GM18868 (cell line): Measurements from ENCODE around the gene CDKAL1.
"Not testable (repeated sequence)": the region's sequence is repeated elsewhere in the genome, so short reads cannot be mapped to it uniquely, and the experiment has no call there.

Source experiments
- ATAC-seq: cut with Tn5 transposase; IDR thresholded peaks from one replicate; pipeline ENCODE4 v1.9.1; 2021; ENCODE audit warnings: mild to moderate bottlenecking, moderate library complexity; ENCODE audit not compliant: unreplicated experiment

The CDKAL1 gene

DNA sequence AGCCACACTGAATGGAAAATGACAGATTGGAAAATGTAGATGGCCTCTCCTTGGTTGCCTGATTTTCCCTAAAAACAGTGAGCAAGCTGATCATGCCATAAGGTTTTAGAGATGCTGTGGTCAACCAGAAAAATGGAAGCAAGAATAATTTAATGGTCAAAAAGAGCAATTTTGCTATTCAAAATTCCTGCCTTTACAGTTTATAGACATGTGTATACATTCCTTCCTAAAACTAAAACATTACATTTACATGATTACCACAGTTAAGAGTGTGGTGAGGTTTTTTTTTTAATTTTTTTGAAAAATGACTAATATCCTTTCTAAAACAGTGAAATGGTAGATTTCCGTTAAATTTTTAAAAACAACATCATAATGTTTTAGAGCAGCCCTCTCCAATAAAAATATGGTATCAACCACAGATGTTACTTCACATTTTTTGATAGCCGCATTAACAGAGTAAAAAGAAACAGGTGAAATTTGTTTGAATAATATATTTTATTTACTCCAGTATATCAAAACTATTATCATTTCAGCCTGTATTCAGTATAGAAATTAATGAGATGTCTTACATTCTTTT is 652.3 kb downstream of the CDKAL1 start:
- ATAC-seq, result no peak

DNA sequence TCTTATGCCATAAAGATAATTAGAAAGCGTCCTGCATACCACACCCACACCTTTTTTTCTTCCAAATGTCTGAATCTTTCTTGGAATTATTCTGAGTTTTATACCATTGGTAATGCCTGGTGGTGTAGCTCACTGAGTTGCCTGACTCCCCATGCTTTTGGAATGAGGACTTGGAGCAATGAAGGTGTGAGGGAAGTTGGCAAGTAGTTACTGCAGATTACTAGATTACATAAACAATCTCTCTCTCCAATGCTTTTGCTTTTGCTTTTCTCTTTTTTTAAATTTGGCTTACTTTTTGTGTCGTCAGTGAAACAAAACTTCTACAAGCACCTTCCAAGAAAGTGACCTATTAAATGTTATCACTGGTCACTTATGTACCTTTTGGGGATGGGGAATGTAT is 653.2 kb downstream of the CDKAL1 start:
- ATAC-seq, result no peak

DNA sequence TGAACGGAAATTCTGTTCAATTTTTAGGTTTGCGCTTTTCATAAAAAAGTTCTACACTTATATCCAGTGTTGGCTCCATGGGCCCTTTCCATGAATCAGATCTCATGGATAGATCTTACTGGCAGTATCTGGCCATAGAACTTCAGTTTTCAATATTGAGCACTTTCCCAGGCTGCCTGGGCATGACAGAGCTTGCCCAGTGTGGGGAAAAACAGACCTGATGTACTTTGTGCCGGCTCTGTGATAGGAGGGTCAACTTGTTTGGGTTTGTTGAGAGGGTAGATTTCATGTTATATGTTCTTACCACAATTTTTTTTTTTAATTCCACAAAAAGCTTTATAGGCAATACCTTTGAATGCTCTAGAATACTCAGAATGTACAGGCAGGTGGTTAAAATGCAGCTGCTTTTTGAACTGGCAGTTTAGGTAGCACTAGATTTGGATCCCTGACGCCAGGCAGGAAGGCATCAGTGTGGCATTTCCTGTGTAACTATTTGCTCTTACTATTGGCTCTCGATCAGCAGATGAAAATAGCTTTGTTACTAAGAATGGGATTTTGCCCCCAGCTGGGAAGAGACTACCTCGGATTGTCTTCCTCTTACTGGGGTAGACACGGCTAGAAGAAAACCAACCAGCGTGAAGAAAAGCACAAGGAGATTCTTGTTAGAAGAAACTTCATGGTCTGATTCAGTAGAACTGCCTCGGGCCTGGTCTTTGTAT is 654.4 kb downstream of the CDKAL1 start:
- peak; percentile 58 for ATAC-seq

DNA sequence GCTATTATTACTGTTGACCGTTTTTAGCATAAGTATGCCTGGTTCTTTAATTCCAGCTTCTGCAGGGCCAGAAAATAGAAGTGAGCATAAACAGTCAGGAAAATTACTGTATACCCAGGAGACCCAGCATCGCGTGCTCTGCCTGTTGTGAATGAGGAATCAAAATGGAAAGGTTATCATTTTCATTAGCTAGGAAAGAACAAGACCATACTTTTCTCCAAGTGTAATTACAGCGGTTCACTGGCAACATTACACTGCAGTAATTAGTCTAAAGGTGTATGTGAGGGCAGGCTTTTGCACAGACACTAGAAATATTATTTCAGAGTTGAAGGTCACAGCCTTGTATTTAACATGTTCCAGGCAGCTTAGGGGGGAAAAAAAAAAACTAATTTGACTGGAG is 655.5 kb downstream of the CDKAL1 start:
- ATAC-seq, result no peak

DNA sequence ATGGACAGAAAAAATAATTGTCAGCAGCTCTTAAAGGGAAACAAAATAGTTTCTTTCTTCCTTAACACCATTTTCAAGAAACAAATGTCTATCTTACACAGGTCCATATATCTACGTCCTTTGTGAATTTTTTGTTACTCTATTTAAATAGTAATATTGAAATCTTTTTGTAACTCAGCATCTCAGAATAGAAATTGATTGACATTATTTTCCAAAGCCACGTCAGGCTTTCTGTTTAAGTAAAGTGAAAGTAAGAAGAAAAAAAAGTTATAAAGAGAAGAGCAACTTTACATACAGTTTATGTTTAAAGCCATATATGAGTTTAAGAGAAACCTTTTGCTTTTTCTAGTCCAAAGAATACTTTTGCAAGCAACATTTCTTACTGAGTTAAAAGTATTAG is 656.4 kb downstream of the CDKAL1 start:
- peak; percentile 34 for ATAC-seq

DNA sequence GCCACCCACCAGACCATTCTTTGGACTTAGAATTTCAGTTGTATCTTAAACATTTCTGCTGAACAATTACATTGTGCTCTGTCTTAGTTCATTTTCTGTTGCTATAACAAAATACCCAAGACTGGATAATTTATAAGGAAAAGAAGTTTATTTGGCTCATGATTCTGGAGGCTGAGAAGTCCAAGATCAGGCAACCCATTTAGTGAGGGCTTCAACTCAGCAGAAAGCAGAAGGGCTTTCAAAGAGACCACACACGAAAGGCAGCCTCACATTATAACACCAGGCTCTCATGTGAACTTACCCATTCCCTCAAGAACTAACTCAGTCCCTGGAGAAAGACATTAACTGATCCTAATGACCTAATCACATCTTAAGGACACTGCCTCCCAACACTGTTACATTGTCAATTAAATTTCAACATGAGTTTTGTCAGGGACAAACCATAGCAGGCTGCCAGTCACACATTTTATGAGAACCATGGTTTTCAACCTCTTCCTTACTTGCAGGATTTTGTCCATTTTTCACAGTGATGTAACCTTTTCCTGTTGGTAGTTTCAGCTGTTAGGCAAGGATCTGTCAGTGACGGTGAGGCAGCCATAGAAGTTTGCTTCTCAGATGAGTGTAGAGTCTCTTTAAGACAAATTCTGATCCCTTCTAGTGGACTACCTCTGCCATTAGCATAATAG is 659.7 kb downstream of the CDKAL1 start:
- no peak for ATAC-seq

DNA sequence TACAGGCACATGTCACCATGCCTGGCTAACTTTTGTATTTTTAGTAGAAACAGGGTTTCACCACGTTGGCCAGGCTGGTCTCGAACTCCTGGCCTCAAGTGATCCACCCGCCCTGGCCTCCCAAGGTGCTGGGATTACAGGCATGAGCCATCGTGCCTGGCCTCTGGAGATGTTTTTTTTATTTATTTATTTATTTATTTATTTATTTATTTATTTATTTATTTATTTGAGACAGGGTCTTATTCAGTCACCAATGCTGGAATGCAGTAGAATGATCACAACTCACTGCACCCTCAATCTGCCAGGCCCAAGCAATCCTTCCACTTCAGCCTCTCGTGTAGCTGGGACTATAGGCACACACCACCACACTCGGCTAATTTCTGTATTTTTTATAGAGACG is 661.0 kb downstream of the CDKAL1 start:
- not testable (repeated sequence) for ATAC-seq

DNA sequence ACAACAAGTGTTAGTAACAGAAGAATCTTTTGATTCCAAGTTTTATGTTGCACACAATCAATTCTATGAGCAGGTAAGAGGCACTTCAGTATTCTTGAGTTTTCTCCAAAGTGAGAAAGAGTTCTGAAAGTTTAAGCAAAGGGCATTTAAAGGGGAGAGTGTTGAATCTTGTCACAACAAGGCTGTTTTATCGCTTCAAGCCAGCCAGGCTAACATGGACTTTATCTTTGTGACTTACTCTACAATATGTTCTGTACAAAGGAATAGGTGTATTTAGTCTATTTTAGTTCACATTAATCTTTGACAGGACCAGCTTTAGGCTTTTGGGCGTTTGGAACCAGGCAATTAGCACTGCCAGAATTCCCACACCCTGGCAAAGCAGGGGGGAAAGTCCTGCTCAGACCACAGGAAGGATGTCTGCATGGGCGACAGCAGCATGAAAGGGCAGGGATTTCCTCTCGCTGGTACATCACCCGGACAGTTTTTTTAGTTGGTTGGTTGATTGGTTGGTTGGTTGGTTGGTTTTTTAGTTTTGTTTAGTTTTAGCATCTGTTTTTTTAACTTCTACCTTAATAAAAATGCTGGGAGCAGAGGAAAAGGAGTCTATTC is 663.9 kb downstream of the CDKAL1 start:
- ATAC-seq, result peak; percentile 58

DNA sequence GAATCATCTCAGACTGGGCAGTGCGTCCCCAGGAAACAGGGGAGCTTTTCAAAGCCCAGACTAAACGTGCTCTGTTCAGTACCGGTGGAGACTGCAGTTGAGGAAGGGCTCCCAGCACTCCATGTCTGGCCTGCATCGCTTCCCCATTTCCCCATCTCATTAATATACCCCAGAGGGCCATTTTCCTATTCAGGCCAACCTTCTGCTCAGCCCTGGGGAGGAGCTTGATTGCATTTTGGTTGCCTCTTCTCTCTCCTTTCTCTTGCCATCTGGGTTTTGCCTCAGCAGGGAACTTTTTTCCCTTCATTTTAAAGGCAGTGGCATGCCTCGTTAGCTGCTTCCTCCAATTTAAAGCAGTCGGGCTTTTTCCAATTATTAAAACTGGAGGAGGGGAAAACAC is 665.0 kb downstream of the CDKAL1 start:
- ATAC-seq, result no peak

DNA sequence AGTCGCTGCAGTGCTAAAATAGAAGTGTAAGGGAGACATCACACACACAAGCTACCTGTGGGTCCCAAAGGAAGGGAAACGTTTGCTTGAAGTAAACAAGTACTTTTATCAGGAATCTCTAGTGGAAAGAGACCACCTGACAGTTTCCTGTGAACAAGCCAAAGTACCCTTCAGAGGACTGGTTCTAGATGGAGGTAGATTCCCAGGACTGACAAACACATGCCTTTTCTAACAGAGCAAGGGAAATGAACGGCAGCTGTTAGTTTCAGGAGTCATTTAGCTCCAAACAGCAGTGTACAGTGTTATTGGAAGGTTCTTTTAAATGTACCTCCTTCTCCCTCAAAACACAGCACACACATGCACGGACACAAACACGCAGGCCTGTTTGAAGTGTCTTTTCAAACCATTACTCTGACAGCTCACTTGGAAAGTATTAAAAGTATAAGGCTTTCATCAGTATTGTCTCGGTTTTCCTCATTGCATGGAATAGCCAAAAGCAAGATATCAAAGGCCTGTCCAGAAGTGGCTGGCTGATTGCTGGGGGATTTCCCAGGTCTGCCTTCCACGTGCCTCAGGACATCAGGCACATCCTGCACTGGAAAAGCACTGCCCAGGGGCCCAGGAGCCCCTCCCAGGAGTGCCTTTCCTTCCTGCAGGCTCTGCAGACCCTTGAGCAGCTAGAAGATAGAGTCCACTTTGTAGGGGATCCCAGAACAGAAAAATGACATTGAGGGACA is 666.0 kb downstream of the CDKAL1 start:
- no peak for ATAC-seq

DNA sequence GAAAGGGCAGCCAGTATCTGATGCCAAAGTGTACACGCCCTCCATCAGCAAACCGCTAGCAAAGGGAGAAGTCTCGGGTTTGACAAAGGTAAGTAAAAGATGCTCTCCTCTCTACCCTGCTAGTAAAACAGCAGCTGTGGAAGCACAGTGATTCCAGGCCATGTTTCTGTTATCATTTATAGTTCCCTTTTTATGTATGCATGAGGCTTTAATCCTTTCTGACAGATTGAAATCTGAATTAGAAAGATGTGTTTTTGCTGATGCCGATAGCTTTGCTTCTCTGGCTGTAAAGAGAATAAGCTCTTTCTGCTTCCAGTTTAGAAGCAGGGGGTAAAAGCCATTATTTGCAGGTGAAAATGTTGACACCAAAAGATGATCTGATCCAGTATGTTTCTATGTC is 666.9 kb downstream of the CDKAL1 start:
- ATAC-seq, result no peak

DNA sequence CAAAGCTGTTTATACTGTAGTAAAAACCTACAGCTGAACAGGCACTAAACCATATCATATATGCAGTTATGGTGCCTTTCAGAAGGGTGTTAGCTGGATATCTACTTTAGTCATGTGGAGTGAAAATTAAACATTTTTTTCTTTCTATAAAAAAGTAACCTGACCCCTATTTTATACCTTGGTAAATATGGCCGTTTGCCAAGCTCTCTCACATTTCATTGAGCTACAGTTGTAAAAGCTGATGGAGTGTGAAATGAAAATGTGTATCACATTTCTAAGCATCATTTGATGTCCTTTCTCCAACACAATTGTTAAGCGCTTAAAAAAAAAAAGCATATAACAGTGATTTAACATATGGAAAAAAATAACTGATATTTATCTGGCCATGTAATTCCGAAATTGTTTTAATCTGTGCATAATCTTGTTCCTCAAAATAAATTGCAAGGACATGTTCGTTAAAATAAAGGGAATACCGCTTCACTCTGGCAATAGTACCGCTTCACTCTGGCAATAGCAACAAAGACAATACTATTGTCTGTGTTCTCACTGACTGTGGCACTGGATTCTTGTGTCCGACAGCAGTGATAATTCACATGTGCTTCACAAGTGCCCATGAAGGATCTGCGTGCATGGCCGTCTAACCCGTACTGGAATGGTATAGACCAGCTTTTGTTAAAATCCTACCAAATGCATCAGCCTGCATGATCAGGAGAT is 667.5 kb downstream of the CDKAL1 start:
- ATAC-seq, result no peak

DNA sequence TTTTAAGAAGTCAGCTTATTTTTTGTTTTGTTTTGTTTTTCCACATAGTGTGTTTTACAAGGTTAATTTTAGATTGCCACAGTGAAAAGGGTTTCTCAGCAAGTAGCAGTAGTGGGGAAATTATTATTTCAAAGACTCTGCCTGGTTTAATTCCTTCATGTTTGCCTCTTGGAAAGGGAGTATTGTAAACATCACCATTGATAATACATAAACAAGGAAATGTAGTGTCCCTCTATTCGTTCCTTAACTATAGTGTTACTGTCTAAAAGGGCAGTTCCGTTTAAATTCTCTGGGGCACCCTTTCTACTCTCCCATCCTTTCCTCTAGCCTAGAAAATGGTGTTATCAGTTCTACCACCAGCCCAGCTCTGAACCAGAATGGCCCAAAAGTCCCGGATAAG is 668.3 kb downstream of the CDKAL1 start:
- ATAC-seq, result no peak

DNA sequence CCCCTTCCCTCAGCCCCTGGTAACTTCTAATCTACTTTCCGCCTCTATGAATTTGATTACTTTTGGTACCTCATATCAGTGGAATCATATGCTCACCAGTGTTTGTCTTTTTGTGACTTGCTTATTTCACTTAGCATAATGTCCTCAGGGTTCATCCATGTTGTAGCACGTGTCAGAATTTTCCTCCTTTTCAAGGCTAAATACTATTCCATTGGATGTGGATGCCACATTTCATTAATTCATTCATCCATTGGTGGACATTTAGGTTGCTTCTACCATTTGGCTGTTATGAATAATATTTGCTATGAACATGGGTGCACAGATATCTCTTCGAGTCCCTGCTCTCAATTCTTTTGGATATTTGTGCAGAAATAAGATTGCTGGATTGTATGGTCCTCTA is 670.7 kb downstream of the CDKAL1 start:
- no peak for ATAC-seq

DNA sequence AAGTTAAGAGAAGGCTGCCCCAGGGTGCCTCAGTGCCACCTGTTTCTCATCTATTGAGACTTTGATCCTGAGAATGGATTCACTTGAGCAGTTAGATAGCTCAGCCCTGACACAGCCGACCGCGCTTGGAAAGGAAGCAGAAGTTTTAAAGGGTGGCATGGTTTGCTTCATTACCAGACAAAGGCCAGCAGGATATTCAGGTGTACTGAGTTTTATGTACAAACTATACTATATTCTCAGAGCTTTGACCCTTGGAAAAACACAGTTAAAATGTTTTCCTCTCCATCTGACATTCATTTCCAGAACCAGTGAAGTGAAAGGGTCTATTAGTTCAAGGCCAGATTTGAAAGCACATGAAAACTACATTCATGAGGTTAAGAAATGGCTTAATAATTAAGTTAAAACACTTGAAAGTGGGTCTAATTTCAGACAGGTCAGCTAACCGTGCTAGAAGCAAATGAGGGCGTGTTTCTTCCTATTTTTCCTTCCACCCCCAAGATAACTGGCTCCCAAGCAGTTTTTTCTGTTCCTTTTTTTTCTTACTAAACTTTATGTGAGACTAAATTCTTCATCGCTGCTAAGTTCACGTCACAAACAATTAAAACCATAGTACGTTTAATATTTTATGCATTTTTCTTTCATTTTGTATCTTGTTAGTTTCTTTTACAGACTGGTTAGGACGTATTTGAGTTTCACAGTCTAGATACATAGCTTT is 674.0 kb downstream of the CDKAL1 start:
- no peak for ATAC-seq

DNA sequence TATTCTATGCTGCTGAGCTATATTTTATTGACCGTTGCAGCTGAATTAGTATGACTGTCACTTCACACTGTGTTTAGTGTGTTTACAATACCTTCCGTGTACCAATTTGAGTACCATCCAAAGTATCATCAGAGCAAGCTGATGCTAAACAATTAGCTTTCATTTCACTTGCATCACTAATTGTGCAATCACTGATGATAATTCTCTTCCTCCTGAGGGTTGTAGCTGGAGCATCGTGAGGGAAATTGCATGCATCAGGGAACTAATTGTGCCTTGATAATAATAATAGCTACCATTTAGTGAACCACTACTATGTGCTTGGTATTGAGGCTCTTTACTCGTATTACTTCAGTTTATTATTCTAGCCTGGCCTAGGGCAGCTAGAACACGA is 674.5 kb downstream of the CDKAL1 start:
- ATAC-seq, result no peak

DNA sequence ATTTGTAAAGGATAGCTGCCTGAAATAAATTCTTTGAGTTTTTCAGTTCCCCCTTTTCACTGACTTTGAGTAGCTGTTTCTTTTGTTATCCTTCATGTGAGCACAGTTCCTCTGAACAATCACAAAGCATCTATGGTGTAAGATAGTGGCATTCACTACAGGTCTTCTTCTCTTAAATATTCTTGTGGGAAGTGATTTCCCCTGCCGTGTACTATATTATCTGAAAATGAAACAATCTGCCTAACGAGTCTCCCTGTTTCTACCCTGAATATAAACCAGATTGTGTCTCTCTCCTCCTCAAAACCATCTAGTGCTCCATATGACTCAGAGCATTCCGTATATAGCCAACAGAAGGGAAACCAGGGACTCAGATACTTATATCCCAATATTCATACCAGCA is 679.2 kb downstream of the CDKAL1 start:
- peak; percentile 68 for ATAC-seq

DNA sequence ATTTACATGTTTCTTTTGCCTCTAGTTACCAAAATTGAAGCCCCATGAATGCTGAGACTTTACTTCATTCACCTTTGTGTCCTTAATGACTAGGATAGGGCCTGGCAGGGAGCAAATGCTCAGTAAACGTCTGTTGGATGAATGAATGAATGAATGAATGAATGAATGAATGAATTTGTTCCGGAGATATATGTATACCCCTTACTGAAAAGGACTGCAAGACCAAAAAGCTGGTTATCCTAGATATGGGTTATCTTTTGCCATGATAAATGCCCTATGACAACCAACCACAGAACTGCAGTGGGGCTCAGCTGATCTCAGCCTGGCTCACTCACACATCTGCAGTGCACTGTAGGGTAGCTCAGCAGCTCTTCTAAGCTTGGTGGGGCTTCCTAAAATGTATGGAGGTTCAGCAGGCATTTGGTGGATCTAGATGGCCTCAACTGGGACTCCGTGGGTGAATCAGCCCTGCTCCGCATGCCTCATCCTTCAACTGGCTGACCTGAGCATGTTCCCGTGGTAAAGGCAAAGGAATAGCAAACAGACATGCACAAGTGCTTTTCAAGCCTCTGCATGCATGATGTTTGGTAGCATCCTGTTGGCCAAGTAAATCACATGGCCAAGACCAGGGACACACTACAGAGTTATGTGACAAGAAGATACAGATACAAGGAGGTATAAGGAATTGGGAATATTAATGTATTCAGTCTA is 680.6 kb downstream of the CDKAL1 start:
- ATAC-seq, result no peak

DNA sequence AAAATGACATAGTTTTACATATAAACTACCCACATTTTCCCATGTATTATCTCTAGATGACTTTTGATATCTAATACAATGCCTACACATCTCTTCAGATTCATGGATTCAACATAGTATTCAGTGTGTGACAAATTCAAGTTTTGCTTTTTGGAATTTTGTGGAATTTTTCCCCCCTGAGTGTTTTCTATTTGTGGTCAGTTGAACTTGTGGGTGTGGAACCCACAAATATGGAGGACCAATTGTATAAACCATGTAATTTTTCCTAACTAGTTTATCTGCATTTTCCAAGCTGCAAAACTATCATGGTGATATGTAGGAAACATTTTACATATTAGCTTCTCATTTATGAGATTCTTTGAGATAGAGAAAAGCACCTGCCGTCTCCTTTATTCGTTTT is 685.0 kb downstream of the CDKAL1 start:
- ATAC-seq, result no peak
